HG02642 (cell line): ENCODE data around the gene RLBP1.

ENCODE experiments used
- ATAC-seq: cut with Tn5 transposase; IDR thresholded peaks from one replicate; pipeline ENCODE4 v1.9.1; 2021; ENCODE audit warnings: mild to moderate bottlenecking; ENCODE audit not compliant: unreplicated experiment, poor library complexity

Gene RLBP1

GRCh38 chr15:89179966-89180875 is 41.2 kb downstream of the RLBP1 start:
- peak; percentile 65 for ATAC-seq

- ATAC-seq: no peak
Observed at GRCh38 chr15:89178307-89178977, 42.9 kb downstream of the RLBP1 start.

- no peak for ATAC-seq
Observed at GRCh38 chr15:89177633-89178306, 43.6 kb downstream of the RLBP1 start.

- no peak for ATAC-seq
Observed at GRCh38 chr15:89177116-89177515, 44.3 kb downstream of the RLBP1 start.

GRCh38 chr15:89175617-89176191 is 45.7 kb downstream of the RLBP1 start:
- no peak for ATAC-seq

GRCh38 chr15:89174476-89174875 is 46.9 kb downstream of the RLBP1 start:
- ATAC-seq: no peak

GRCh38 chr15:89172921-89173320 is 48.5 kb downstream of the RLBP1 start:
- ATAC-seq: no peak

- ATAC-seq: no peak
Observed at GRCh38 chr15:89171136-89172072, 50.0 kb downstream of the RLBP1 start.

- ATAC-seq: no peak
Observed at GRCh38 chr15:89170364-89170763, 51.0 kb downstream of the RLBP1 start.

GRCh38 chr15:89168316-89168833 is 53.0 kb downstream of the RLBP1 start:
- ATAC-seq: no peak

- ATAC-seq: peak; percentile 81
Observed at GRCh38 chr15:89167267-89168176, 53.9 kb downstream of the RLBP1 start.

GRCh38 chr15:89165677-89166076 is 55.7 kb downstream of the RLBP1 start:
- ATAC-seq: no peak

GRCh38 chr15:89164712-89165211 is 56.6 kb downstream of the RLBP1 start:
- no peak for ATAC-seq

- ATAC-seq: no peak
Observed at GRCh38 chr15:89163271-89164055, 57.9 kb downstream of the RLBP1 start.

GRCh38 chr15:89161666-89162065 is 59.7 kb downstream of the RLBP1 start:
- ATAC-seq: no peak
